Measurements from ENCODE around the gene ASB18. TPM values are rescaled to one million over a fixed set of nuclear protein-coding genes. Genes with fewer than 3 reads are reported as not detected.
A peak's percentile ranks its signal among the peaks of the same experiment; 100 is the strongest.

ASB18 gene
- total RNA-seq, 1 experiment from 2014 or later, result not detected

- POLR2A ChIA-PET, result interaction anchor here (1.3 kb wide), 1 partner anchor 8 kb away, joined by 4 read pairs; the partner anchor contains the start of gene GBX2
Measured at GRCh38 chr2:236160366-236161081, 103.7 kb downstream of the ASB18 start.

GRCh38 chr2:236159778-236160170, 104.4 kb downstream of the ASB18 start:
- H3K27me3 Mint-ChIP-seq (ENCODE audit: low read depth), result peaks cover 95% of the 10 kb centered on the region
- ChIA-PET POLR2A (interaction anchor here (1.3 kb wide), 1 partner anchor 9 kb away, joined by 4 read pairs; the partner anchor contains the start of gene GBX2), CTCF (interaction anchor here (0.7 to 3.6 kb wide), 8 partner anchors 9 to 575 kb away, joined by 3 to 30 read pairs (median 6); partner anchors contain the start of gene GBX2)
- peaks cover 42% of the 10 kb centered on the region for H3K4me1 Mint-ChIP-seq
- H3K27ac Mint-ChIP-seq, result no peak overlapping the region
- no peak overlapping the region; the same call in 1 of the 2 replicates for H3K4me3 Mint-ChIP-seq
- ATAC-seq (no peak), DNase-seq (ENCODE audit: low spot score) (no peak)
- no peaks in the 10 kb centered on the region for H3K9me3 Mint-ChIP-seq
- H3K36me3 Mint-ChIP-seq, result no peaks in the 10 kb centered on the region
- TF ChIP-seq ZNF263 (CRISPR knock-in tag; IDR thresholded peaks at IDR 0.05; ENCODE audit: low read depth), result 0 out of 2 replicates have a peak, but pooled peaks have one; percentile 31
- no peak for TF ChIP-seq GRHL2 (CRISPR knock-in tag; IDR thresholded peaks at IDR 0.05; ENCODE audit: insufficient replicate concordance, severe bottlenecking)
- peak; percentile 89 for TF ChIP-seq MAX (CRISPR knock-in tag; IDR thresholded peaks at IDR 0.05)
- no peak for TF ChIP-seq AFF4 (CRISPR knock-in tag; IDR thresholded peaks at IDR 0.05; ENCODE audit: borderline replicate concordance)
- TF ChIP-seq OVOL2 (CRISPR knock-in tag; IDR thresholded peaks at IDR 0.05; ENCODE audit: borderline replicate concordance), result no peak
- peak; percentile 5; the same call in 1 of the 2 replicates for TF ChIP-seq ZNF423 (CRISPR knock-in tag; IDR thresholded peaks at IDR 0.05)
- TF ChIP-seq USF2 (CRISPR knock-in tag; IDR thresholded peaks at IDR 0.05), result 0 out of 2 replicates have a peak, but pooled peaks have one; percentile 18
- peak; percentile 79; the same call in 1 of the 2 replicates for TF ChIP-seq FOXP4 (CRISPR knock-in tag; IDR thresholded peaks at IDR 0.05)
- no peak for TF ChIP-seq GTF2I (CRISPR knock-in tag; conservative IDR thresholded peaks at IDR 0.05)
- no peak for TF ChIP-seq CREB1 (CRISPR knock-in tag; IDR thresholded peaks at IDR 0.05)

More at GRCh38 chr2:236160366-236161081, 103.7 kb downstream of the ASB18 start:
- H3K4me1 Mint-ChIP-seq, result peaks cover 49% of the 10 kb centered on the region
- ATAC-seq, result no peak
- H3K36me3 Mint-ChIP-seq, result peaks cover 2% of the 10 kb centered on the region; the same call in 1 of the 2 replicates
- TF ChIP-seq FOXP1 (CRISPR knock-in tag; IDR thresholded peaks at IDR 0.05; ENCODE audit: borderline replicate concordance), result peak; percentile 22; the same call in 1 of the 2 replicates
- no peak for TF ChIP-seq AFF4 (CRISPR knock-in tag; IDR thresholded peaks at IDR 0.05; ENCODE audit: borderline replicate concordance)
- peak; percentile 3; the same call in 1 of the 2 replicates for TF ChIP-seq HMGA2 (CRISPR knock-in tag; IDR thresholded peaks at IDR 0.05)
- TF ChIP-seq PRRX2 (CRISPR knock-in tag; IDR thresholded peaks at IDR 0.05), result no peak
- 0 out of 2 replicates have a peak, but pooled peaks have one; percentile 12 for TF ChIP-seq HMGXB4 (CRISPR knock-in tag; IDR thresholded peaks at IDR 0.05)
- H3K27me3 Mint-ChIP-seq (ENCODE audit: low read depth), result peaks cover 95% of the 10 kb centered on the region
- no peak overlapping the region for H3K4me3 Mint-ChIP-seq
- DNase-seq (ENCODE audit: low spot score), result peak; percentile 56
- H3K27ac Mint-ChIP-seq, result no peak overlapping the region
- H3K9me3 Mint-ChIP-seq, result no peaks in the 10 kb centered on the region
- CTCF ChIA-PET, result interaction anchor here (0.7 to 3.6 kb wide), 8 partner anchors 9 to 576 kb away, joined by 3 to 30 read pairs (median 5); partner anchors contain the start of gene GBX2

All from WTC11 (cell line).